ENCODE data around the gene SLC4A11.
"Not testable (repeated sequence)": the region's sequence is repeated elsewhere in the genome, so short reads cannot be mapped to it uniquely, and the experiment has no call there.

SLC4A11 gene

GRCh38 chr20:3223994-3224680 lies 14.9 kb downstream of the SLC4A11 start:
- H3K4me1 ChIP-seq: peaks cover 3% of the 10 kb centered on the region; the same call in 1 of the 2 replicates
- no peak overlapping the region for H3K4me3 ChIP-seq (ENCODE audit: low read depth, low read length)
- H3K27me3 ChIP-seq: no peaks in the 10 kb centered on the region
- DNase-seq: no peak
- TF ChIP-seq CTCF (IDR thresholded peaks at IDR 0.05; ENCODE audit: low read depth, low read length): no peak
- peaks cover 22% of the 10 kb centered on the region for H3K36me3 ChIP-seq
- no peaks in the 10 kb centered on the region for H3K9me3 ChIP-seq

GRCh38 chr20:3223651-3223993 lies 15.4 kb downstream of the SLC4A11 start:
- TF ChIP-seq CTCF (IDR thresholded peaks at IDR 0.05; ENCODE audit: low read depth, low read length): no peak
- no peak for DNase-seq
- Histone ChIP-seq H3K9me3 (no peaks in the 10 kb centered on the region), H3K27me3 (no peaks in the 10 kb centered on the region), H3K4me3 (ENCODE audit: low read depth, low read length) (no peak overlapping the region), H3K4me1 (peaks cover 3% of the 10 kb centered on the region; the same call in 1 of the 2 replicates), H3K36me3 (peaks cover 23% of the 10 kb centered on the region)

- H3K27me3 ChIP-seq: no peaks in the 10 kb centered on the region
- no peaks in the 10 kb centered on the region for H3K9me3 ChIP-seq
- H3K36me3 ChIP-seq: peaks cover 23% of the 10 kb centered on the region
- DNase-seq: peak; percentile 54
- peaks cover 3% of the 10 kb centered on the region; the same call in 1 of the 2 replicates for H3K4me1 ChIP-seq
- H3K4me3 ChIP-seq (ENCODE audit: low read depth, low read length): no peak overlapping the region
- TF ChIP-seq CTCF (IDR thresholded peaks at IDR 0.05; ENCODE audit: low read depth, low read length): no peak
These were observed 16.1 kb downstream of the SLC4A11 start for GRCh38 chr20:3222635-3223600.

GRCh38 chr20:3221398-3222226 lies 17.4 kb downstream of the SLC4A11 start:
- Histone ChIP-seq H3K36me3 (peaks cover 23% of the 10 kb centered on the region), H3K9me3 (no peaks in the 10 kb centered on the region), H3K4me1 (peaks cover 3% of the 10 kb centered on the region; the same call in 1 of the 2 replicates), H3K27me3 (no peaks in the 10 kb centered on the region), H3K4me3 (ENCODE audit: low read depth, low read length) (no peak overlapping the region)
- no peak for DNase-seq
- TF ChIP-seq CTCF (IDR thresholded peaks at IDR 0.05; ENCODE audit: low read depth, low read length): no peak

GRCh38 chr20:3218307-3218988 lies 20.5 kb downstream of the SLC4A11 start:
- TF ChIP-seq CTCF (IDR thresholded peaks at IDR 0.05; ENCODE audit: low read depth, low read length): peak; percentile 81
- Histone ChIP-seq H3K36me3 (peaks cover 26% of the 10 kb centered on the region), H3K4me3 (ENCODE audit: low read depth, low read length) (no peak overlapping the region), H3K27me3 (no peaks in the 10 kb centered on the region), H3K4me1 (peaks cover 3% of the 10 kb centered on the region; the same call in 1 of the 2 replicates), H3K9me3 (no peaks in the 10 kb centered on the region)
- peak; percentile 86 for DNase-seq

GRCh38 chr20:3215359-3215917 lies 23.6 kb downstream of the SLC4A11 start:
- H3K4me3 ChIP-seq (ENCODE audit: low read depth, low read length); H3K4me1 ChIP-seq; DNase-seq; H3K27me3 ChIP-seq; H3K9me3 ChIP-seq: not testable (repeated sequence)
- H3K36me3 ChIP-seq: peaks cover 21% of the 10 kb centered on the region

All from BE2C (cell line).